ENCODE measurements around the gene NRXN2.

- TF ChIP-seq POLR2AphosphoS5 (IDR thresholded peaks at IDR 0.05; ENCODE audit: borderline replicate concordance, low read depth, low read length) (no peak), EZH2 (IDR thresholded peaks at IDR 0.05) (no peak), FOXP2 (optimal IDR thresholded peaks at IDR 0.05; ENCODE audit: control extremely low read depth, extremely low read length, insufficient read depth) (no peak)
Observed at GRCh38 chr11:64729851-64730382, 6.9 kb upstream of the NRXN2 start.
